PC-9 (cell line): ENCODE measurements around the gene ALDOA.

ENCODE experiments used
- CTCF ChIP-seq: fragments of 200-600 bp; sonication (generic); conservative IDR thresholded peaks from 2 replicates; pipeline ENCODE4 v1.6.1; 2017; ENCODE audit warnings: mixed run types, antibody characterized with exemption, mild to moderate bottlenecking, moderate library complexity
- EZH2 ChIP-seq: fragments of 200-600 bp; sonication (generic); IDR thresholded peaks from 2 replicates; pipeline ENCODE4 v1.8.0; 2017; ENCODE audit warnings: antibody characterized with exemption, low read depth

- TF ChIP-seq CTCF, result no peak
- TF ChIP-seq EZH2, result no peak
Measured at GRCh38 chr16:30017277-30017656, 48.3 kb upstream of the ALDOA start.
